HepG2 (cell line): ENCODE measurements around the gene KCNH8.

Experiments used
- BCLAF1 ChIP-seq: fragments of 450-650 bp; IDR thresholded peaks from 2 replicates; pipeline ENCODE4 v1.6.1; 2017; ENCODE audit warnings: mild to moderate bottlenecking
- CTCF ChIP-seq: sonication (generic); formaldehyde crosslinking; IDR thresholded peaks from 2 replicates; pipeline ENCODE4 v1.5.0; 2020; ENCODE audit warnings: mild to moderate bottlenecking, missing genetic modification reagents, moderate library complexity
- GABPB1 ChIP-seq: IDR thresholded peaks from 2 replicates; pipeline ENCODE4 v1.6.1; 2016; ENCODE audit warnings: mild to moderate bottlenecking, missing genetic modification reagents, moderate library complexity, missing compliant biosample characterization
- HOXA7 ChIP-seq: sonication (generic); formaldehyde crosslinking; IDR thresholded peaks from 2 replicates; pipeline ENCODE4 v1.8.1; 2022; ENCODE audit warnings: mild to moderate bottlenecking, missing genetic modification reagents, moderate library complexity
- PHF8 ChIP-seq: sonication (generic); formaldehyde crosslinking; IDR thresholded peaks from 2 replicates; pipeline ENCODE4 v1.5.0; 2020; ENCODE audit warnings: missing genetic modification reagents
- RAD21 ChIP-seq: fragments of 450-650 bp; formaldehyde crosslinking; IDR thresholded peaks from 2 replicates; pipeline ENCODE4 v1.5.0; 2020; ENCODE audit warnings: mild to moderate bottlenecking
- ZC3H13 ChIP-seq: sonication (generic); formaldehyde crosslinking; IDR thresholded peaks from 2 replicates; pipeline ENCODE4 v1.8.1; 2023; ENCODE audit warnings: mild to moderate bottlenecking, missing genetic modification reagents, moderate library complexity
- ZC3H4 ChIP-seq: sonication (generic); formaldehyde crosslinking; IDR thresholded peaks from 2 replicates; pipeline ENCODE4 v1.4.0; 2020; ENCODE audit warnings: missing genetic modification reagents, borderline replicate concordance
- ZNF138 ChIP-seq: sonication (generic); formaldehyde crosslinking; IDR thresholded peaks from 2 replicates; pipeline ENCODE4 v1.5.0; 2020; ENCODE audit warnings: mild to moderate bottlenecking, low read depth, missing genetic modification reagents
- ZNF660 ChIP-seq: sonication (generic); formaldehyde crosslinking; IDR thresholded peaks from 2 replicates; pipeline ENCODE4 v1.5.1; 2020; ENCODE audit warnings: mild to moderate bottlenecking, low read depth, missing genetic modification reagents, borderline replicate concordance
- TF ChIP-seq, protein P1 (sequence below): sonication (generic); formaldehyde crosslinking; IDR thresholded peaks from 2 replicates; pipeline ENCODE4 v1.4.0; 2020; ENCODE audit warnings: mild to moderate bottlenecking, missing genetic modification reagents

DNA sequence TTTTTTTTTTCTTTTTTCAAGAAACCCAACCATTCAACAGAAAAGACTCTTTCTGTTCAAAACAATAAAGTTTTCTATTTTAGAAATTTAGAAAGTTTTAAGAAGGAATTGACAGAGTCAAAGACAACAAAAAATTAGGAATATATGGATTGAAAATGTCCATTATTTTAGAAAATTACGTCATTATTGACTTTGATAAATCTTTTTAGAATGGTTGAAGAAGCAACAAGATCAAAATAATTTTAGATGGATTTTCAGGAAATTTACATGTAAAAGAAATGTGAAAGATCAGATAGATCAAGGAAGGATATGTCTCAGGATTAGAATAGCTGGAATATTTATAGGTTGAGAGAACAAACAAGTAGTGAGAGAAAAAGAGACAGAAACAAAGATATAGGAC lies 8.4 kb upstream of the KCNH8 start:
- TF ChIP-seq RAD21 (CRISPR knock-in tag) (no peak), ZNF660 (CRISPR knock-in tag) (no peak), ZC3H13 (CRISPR knock-in tag) (no peak), BCLAF1 (no peak), PHF8 (no peak), GABPB1 (CRISPR knock-in tag) (no peak), CTCF (CRISPR knock-in tag) (no peak), HOXA7 (CRISPR knock-in tag) (no peak), ZC3H4 (CRISPR knock-in tag) (no peak), ZNF138 (no peak)
- TF ChIP-seq, protein P1, sequence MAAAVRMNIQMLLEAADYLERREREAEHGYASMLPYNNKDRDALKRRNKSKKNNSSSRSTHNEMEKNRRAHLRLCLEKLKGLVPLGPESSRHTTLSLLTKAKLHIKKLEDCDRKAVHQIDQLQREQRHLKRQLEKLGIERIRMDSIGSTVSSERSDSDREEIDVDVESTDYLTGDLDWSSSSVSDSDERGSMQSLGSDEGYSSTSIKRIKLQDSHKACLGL (CRISPR knock-in tag) = no peak
